Measurements from ENCODE around the gene SYVN1.

DNA sequence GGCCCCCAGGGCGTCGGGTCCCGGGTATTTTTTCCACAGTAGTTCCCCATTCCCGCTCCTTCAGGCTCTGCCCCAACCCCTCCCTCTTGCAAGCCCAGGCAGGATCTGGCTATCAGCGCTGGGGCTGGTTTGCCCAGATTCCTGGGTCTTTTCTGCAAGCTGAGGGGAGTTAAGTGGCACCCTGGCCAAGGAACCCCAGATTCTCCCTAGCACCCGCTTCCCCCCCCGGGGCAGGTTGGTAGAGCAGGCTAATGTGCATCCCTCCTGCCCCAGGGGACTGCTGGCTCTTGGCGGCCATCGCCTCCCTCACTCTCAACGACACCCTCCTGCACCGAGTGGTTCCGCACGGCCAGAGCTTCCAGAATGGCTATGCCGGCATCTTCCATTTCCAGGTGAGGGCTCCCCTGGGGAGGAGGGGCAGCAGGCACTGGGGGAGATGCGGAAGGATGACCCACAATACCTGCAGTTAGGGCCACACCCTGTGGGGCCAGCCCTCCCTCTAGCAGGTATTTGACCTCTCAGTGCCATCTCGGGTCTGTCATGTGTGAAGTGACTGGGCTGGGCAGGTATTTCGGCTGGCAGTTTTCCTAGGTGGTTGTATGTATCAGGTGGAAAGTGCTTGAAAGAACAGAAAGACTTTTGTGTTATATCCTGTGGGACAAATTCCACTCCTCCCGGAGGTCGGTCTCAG lies 49.0 kb upstream of the SYVN1 start:
- TF ChIP-seq CTCF (IDR thresholded peaks at IDR 0.05) (no peak), POLR2A (IDR thresholded peaks at IDR 0.05) (peak in 1 of 2 donors; percentile 28)

Measured in thyroid gland (tissue), 4 donors.